Kasumi-1 (cell line): Measurements from ENCODE around the gene ANKS1A.

Experiments used
- DNase-seq, 2 experiments: peaks; one replicate each; lab custom pipeline; 2025; lab: John Stamatoyannopoulos, UW

Gene ANKS1A

GRCh38 chr6:35055891-35056290 is 166.8 kb downstream of the ANKS1A start:
- no peak for DNase-seq

- DNase-seq: no peak
Observed at GRCh38 chr6:35056952-35057351, 167.9 kb downstream of the ANKS1A start.

- DNase-seq: no peak
Observed at GRCh38 chr6:35057449-35058357, 168.6 kb downstream of the ANKS1A start.

- DNase-seq: no peak
Observed at GRCh38 chr6:35058358-35058675, 169.3 kb downstream of the ANKS1A start.

GRCh38 chr6:35058865-35059522 is 169.9 kb downstream of the ANKS1A start:
- no peak for DNase-seq

- DNase-seq: no peak
Observed at GRCh38 chr6:35059596-35060345, 170.7 kb downstream of the ANKS1A start.

GRCh38 chr6:35061102-35061615 is 172.1 kb downstream of the ANKS1A start:
- DNase-seq: no peak

GRCh38 chr6:35061651-35062410 is 172.8 kb downstream of the ANKS1A start:
- DNase-seq: no peak

GRCh38 chr6:35062676-35063574 is 173.9 kb downstream of the ANKS1A start:
- DNase-seq: no peak

GRCh38 chr6:35063701-35064280 is 174.7 kb downstream of the ANKS1A start:
- DNase-seq: no peak

- no peak for DNase-seq
Observed at GRCh38 chr6:35064290-35064689, 175.2 kb downstream of the ANKS1A start.

GRCh38 chr6:35064757-35065440 is 175.8 kb downstream of the ANKS1A start:
- no peak for DNase-seq

GRCh38 chr6:35065441-35065800 is 176.4 kb downstream of the ANKS1A start:
- no peak for DNase-seq

- DNase-seq: no peak
Observed at GRCh38 chr6:35065870-35066269, 176.8 kb downstream of the ANKS1A start.

- no peak for DNase-seq
Observed at GRCh38 chr6:35067234-35067633, 178.2 kb downstream of the ANKS1A start.

GRCh38 chr6:35068206-35068605 is 179.2 kb downstream of the ANKS1A start:
- DNase-seq: no peak

GRCh38 chr6:35068644-35069043 is 179.6 kb downstream of the ANKS1A start:
- DNase-seq: no peak

GRCh38 chr6:35069262-35069661 is 180.2 kb downstream of the ANKS1A start:
- no peak for DNase-seq

- no peak for DNase-seq
Observed at GRCh38 chr6:35070111-35070510, 181.1 kb downstream of the ANKS1A start.
